ENCODE data around the gene LAPTM4A. TPM values are rescaled to one million over a fixed set of nuclear protein-coding genes. Genes with fewer than 3 reads are reported as not detected.

LAPTM4A gene
- total and polyA plus RNA-seq, 10 donors = 54.9 to 158 (median 113) TPM

- Histone ChIP-seq H3K27me3 (replicated peaks in 1 of 7) (peaks cover 0 to 44% (median 18%) of the 10 kb centered on the region in 7 donors), H3K4me3 (no peak overlapping the region), H3K36me3 (no peaks in the 10 kb centered on the region), H3K4me1 (peaks cover 8 to 19% (median 17%) of the 10 kb centered on the region in 6 donors), H3K9me3 (no peaks in the 10 kb centered on the region), H3K27ac (no peak overlapping the region)
- WGBS, 5 donors = 89 to 92% (median 91%) methylated on average over 5 of the region's 5 CpGs
- intact Hi-C loops (cut with DNase I; ENCODE audit: low total_unique reads) = no loop called here
- TF ChIP-seq POLR2AphosphoS5 (IDR thresholded peaks at IDR 0.05) (no peak), CTCF (IDR thresholded peaks at IDR 0.05 in 8 of 11, conservative IDR thresholded peaks at IDR 0.05 in 3 of 11) (no peak), POLR2A (IDR thresholded peaks at IDR 0.05) (no peak)
- DNase-seq = no peak
Measured at GRCh38 chr2:20008703-20009102, 42.7 kb downstream of the LAPTM4A start.

GRCh38 chr2:20005891-20006470 is 45.4 kb downstream of the LAPTM4A start:
- TF ChIP-seq POLR2AphosphoS5 (IDR thresholded peaks at IDR 0.05) (no peak), POLR2A (IDR thresholded peaks at IDR 0.05) (no peak), CTCF (IDR thresholded peaks at IDR 0.05 in 8 of 11, conservative IDR thresholded peaks at IDR 0.05 in 3 of 11) (no peak)
- Histone ChIP-seq H3K9me3 (no peaks in the 10 kb centered on the region), H3K27ac (no peak overlapping the region), H3K4me3 (no peak overlapping the region), H3K27me3 (replicated peaks in 1 of 7) (peaks cover 0 to 17% (median 0%) of the 10 kb centered on the region in 7 donors), H3K4me1 (no peaks in the 10 kb centered on the region), H3K36me3 (no peaks in the 10 kb centered on the region)
- intact Hi-C loops (cut with DNase I; ENCODE audit: low total_unique reads) = no loop called here
- no peak for DNase-seq
- 84 to 95% (median 90%) methylated on average over 9 to 17 of the region's 17 CpGs for WGBS, 5 donors

- 85 to 97% (median 93%) methylated on average over 10 of the region's 10 CpGs for WGBS, 5 donors
- TF ChIP-seq POLR2A (IDR thresholded peaks at IDR 0.05) (no peak), CTCF (IDR thresholded peaks at IDR 0.05 in 8 of 11, conservative IDR thresholded peaks at IDR 0.05 in 3 of 11) (no peak), POLR2AphosphoS5 (IDR thresholded peaks at IDR 0.05) (no peak)
- no peak for DNase-seq
Measured at GRCh38 chr2:20005067-20005627, 46.3 kb downstream of the LAPTM4A start.

GRCh38 chr2:20001361-20001863 is 50.0 kb downstream of the LAPTM4A start:
- DNase-seq = no peak
- 69 to 90% (median 79%) methylated on average over 2 of the region's 2 CpGs for WGBS, 5 donors
- Histone ChIP-seq H3K4me1 (no peaks in the 10 kb centered on the region), H3K27ac (no peak overlapping the region), H3K4me3 (no peak overlapping the region), H3K27me3 (replicated peaks in 1 of 7) (peaks cover 0 to 7% (median 0%) of the 10 kb centered on the region in 7 donors), H3K36me3 (no peaks in the 10 kb centered on the region), H3K9me3 (no peaks in the 10 kb centered on the region)
- no peak for TF ChIP-seq POLR2A (IDR thresholded peaks at IDR 0.05)
- no peak for TF ChIP-seq POLR2AphosphoS5 (IDR thresholded peaks at IDR 0.05)
- no peak for TF ChIP-seq CTCF (IDR thresholded peaks at IDR 0.05 in 8 of 11, conservative IDR thresholded peaks at IDR 0.05 in 3 of 11)
- intact Hi-C loops (cut with DNase I; ENCODE audit: low total_unique reads) = no loop called here

More at GRCh38 chr2:20005067-20005627, 46.3 kb downstream of the LAPTM4A start:
- H3K27me3 ChIP-seq (replicated peaks in 1 of 7) = peaks cover 0 to 11% (median 0%) of the 10 kb centered on the region in 7 donors
- no peak overlapping the region for H3K27ac ChIP-seq
- no peaks in the 10 kb centered on the region for H3K9me3 ChIP-seq
- no peak overlapping the region for H3K4me3 ChIP-seq
- intact Hi-C loops (cut with DNase I; ENCODE audit: low total_unique reads) = no loop called here
- H3K36me3 ChIP-seq = no peaks in the 10 kb centered on the region
- no peaks in the 10 kb centered on the region for H3K4me1 ChIP-seq

All from spleen (tissue), 11 donors.